Measurements from ENCODE around the gene CDC42EP5.
"Not testable (repeated sequence)": the region's sequence is repeated elsewhere in the genome, so short reads cannot be mapped to it uniquely, and the experiment has no call there.

CDC42EP5 gene

GRCh38 chr19:54473071-54473891 is at the start of gene CDC42EP5:
Gene CDC42EP5, minus strand, starts transcription at chr19:54473296. Its CDS starts 7,749 bp downstream, at chr19:54465547.
- DNase-seq, result no peak

GRCh38 chr19:54521860-54522513 is 48.9 kb upstream of the CDC42EP5 start:
- DNase-seq, result no peak

- no peak for DNase-seq
These were observed 48.1 kb upstream of the CDC42EP5 start for GRCh38 chr19:54521022-54521859.

GRCh38 chr19:54518844-54519243 is 45.7 kb upstream of the CDC42EP5 start:
- no peak for DNase-seq

- no peak for DNase-seq
These were observed 44.4 kb upstream of the CDC42EP5 start for GRCh38 chr19:54517483-54517882.

GRCh38 chr19:54515156-54515555 is 42.1 kb upstream of the CDC42EP5 start:
- DNase-seq, result no peak

- not testable (repeated sequence) for DNase-seq
These were observed 36.3 kb upstream of the CDC42EP5 start for GRCh38 chr19:54509200-54509940.

- DNase-seq, result not testable (repeated sequence)
These were observed 35.4 kb upstream of the CDC42EP5 start for GRCh38 chr19:54508487-54508886.

- DNase-seq, result no peak
These were observed 34.7 kb upstream of the CDC42EP5 start for GRCh38 chr19:54507824-54508223.

GRCh38 chr19:54507038-54507717 is 34.1 kb upstream of the CDC42EP5 start:
- not testable (repeated sequence) for DNase-seq

GRCh38 chr19:54506079-54506478 is 33.0 kb upstream of the CDC42EP5 start:
- no peak for DNase-seq

- not testable (repeated sequence) for DNase-seq
These were observed 32.4 kb upstream of the CDC42EP5 start for GRCh38 chr19:54505542-54505941.

GRCh38 chr19:54502518-54503048 is 29.5 kb upstream of the CDC42EP5 start, which contains the start of gene LAIR2:
Gene LAIR2, plus strand, starts transcription at chr19:54502831. Its CDS starts 88 bp downstream, at chr19:54502919.
- DNase-seq, result no peak

GRCh38 chr19:54498451-54498772 is 25.3 kb upstream of the CDC42EP5 start:
- not testable (repeated sequence) for DNase-seq

- not testable (repeated sequence) for DNase-seq
These were observed 24.8 kb upstream of the CDC42EP5 start for GRCh38 chr19:54497747-54498450.

GRCh38 chr19:54495284-54495683 is 22.2 kb upstream of the CDC42EP5 start:
- not testable (repeated sequence) for DNase-seq

GRCh38 chr19:54493967-54494585 is 21.0 kb upstream of the CDC42EP5 start:
- DNase-seq, result no peak

- not testable (repeated sequence) for DNase-seq
These were observed 20.0 kb upstream of the CDC42EP5 start for GRCh38 chr19:54493056-54493455.

GRCh38 chr19:54492568-54492967 is 19.5 kb upstream of the CDC42EP5 start:
- DNase-seq, result no peak

GRCh38 chr19:54489766-54490165 is 16.7 kb upstream of the CDC42EP5 start:
- no peak for DNase-seq

Data from cortex of kidney (tissue), 1 donor.